ENCODE data around the gene SLC37A4.
"Not testable (repeated sequence)": the region's sequence is repeated elsewhere in the genome, so short reads cannot be mapped to it uniquely, and the experiment has no call there.

Gene SLC37A4

DNA sequence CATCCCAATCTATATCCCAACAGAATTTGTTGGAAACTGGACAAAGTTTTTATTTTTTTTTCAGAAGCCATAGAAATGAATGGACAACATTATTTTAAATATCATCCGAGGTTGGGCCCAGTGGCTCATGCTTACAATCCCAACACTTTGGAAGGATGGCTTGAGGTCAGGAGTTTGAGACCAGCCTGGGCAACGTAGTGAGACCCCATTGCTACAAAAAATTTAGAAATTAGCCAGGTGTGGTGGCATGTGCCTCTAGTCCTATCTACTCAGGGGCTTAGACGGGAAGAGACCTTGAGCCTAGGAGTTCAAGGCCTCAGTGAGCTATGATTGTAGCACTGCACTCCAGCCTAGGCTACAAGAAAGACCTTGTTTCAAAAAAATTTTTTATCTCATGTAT lies 4.1 kb upstream of the SLC37A4 start:
- H3K27ac ChIP-seq (ENCODE audit: low read depth, low read length): no peak overlapping the region
- H3K4me2 ChIP-seq (ENCODE audit: low read length): no peak overlapping the region
- no peaks in the 10 kb centered on the region for H4K20me1 ChIP-seq (ENCODE audit: control insufficient read depth, insufficient read depth, low read depth, low read length)
- no peak for TF ChIP-seq EZH2phosphoT487 (IDR thresholded peaks at IDR 0.05; ENCODE audit: borderline replicate concordance, low read length)
- TF ChIP-seq, protein P1, sequence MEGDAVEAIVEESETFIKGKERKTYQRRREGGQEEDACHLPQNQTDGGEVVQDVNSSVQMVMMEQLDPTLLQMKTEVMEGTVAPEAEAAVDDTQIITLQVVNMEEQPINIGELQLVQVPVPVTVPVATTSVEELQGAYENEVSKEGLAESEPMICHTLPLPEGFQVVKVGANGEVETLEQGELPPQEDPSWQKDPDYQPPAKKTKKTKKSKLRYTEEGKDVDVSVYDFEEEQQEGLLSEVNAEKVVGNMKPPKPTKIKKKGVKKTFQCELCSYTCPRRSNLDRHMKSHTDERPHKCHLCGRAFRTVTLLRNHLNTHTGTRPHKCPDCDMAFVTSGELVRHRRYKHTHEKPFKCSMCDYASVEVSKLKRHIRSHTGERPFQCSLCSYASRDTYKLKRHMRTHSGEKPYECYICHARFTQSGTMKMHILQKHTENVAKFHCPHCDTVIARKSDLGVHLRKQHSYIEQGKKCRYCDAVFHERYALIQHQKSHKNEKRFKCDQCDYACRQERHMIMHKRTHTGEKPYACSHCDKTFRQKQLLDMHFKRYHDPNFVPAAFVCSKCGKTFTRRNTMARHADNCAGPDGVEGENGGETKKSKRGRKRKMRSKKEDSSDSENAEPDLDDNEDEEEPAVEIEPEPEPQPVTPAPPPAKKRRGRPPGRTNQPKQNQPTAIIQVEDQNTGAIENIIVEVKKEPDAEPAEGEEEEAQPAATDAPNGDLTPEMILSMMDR (IDR thresholded peaks at IDR 0.05; ENCODE audit: low read depth, low read length, poor library complexity, severe bottlenecking): no peak
- peaks cover 7% of the 10 kb centered on the region; the same call in 1 of the 2 replicates for H3K36me3 ChIP-seq (ENCODE audit: control insufficient read depth, low read length)
- no peaks in the 10 kb centered on the region for H3K27me3 ChIP-seq (ENCODE audit: control insufficient read depth, low read length)
- H3K9me3 ChIP-seq (ENCODE audit: control insufficient read depth, insufficient read depth, low read length): no peaks in the 10 kb centered on the region
- H3K79me2 ChIP-seq (ENCODE audit: control insufficient read depth, low read length): peaks cover 8% of the 10 kb centered on the region
- H3K4me3 ChIP-seq (ENCODE audit: low read length): no peak overlapping the region
- H3F3A ChIP-seq (ENCODE audit: control insufficient read depth, insufficient read depth): no peaks in the 10 kb centered on the region; the same call in 1 of the 2 replicates
- peaks cover 9% of the 10 kb centered on the region for H3K4me1 ChIP-seq (ENCODE audit: control insufficient read depth, low read length)
- no peaks in the 10 kb centered on the region for H3K9me2 ChIP-seq (replicated peaks; ENCODE audit: control insufficient read depth, low read length)

DNA sequence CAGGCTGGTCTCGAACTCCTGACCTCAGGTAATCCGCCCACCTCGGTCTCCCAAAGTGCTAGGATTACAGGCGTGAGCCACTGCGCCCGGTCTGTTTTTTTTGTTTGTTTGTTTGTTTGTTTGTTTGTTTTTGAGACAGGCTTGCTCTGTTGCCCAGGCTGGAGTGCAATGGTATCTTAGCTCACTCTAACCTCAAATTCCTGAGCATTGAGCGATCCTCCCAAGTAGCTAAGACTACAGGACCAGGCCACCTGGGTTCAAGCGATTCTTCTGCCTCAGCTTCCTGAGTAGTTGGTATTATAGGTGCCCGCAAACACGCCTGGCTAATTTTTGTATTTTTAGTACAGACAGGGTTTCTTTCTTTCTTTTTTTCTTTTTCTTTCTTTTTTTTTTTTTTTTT lies 2.7 kb upstream of the SLC37A4 start:
- not testable (repeated sequence) for H3K4me3 ChIP-seq (ENCODE audit: low read length); H4K20me1 ChIP-seq (ENCODE audit: control insufficient read depth, insufficient read depth, low read depth, low read length); H3K27ac ChIP-seq (ENCODE audit: low read depth, low read length); H3K9me3 ChIP-seq (ENCODE audit: control insufficient read depth, insufficient read depth, low read length); H3K9me2 ChIP-seq (replicated peaks; ENCODE audit: control insufficient read depth, low read length); H3K4me2 ChIP-seq (ENCODE audit: low read length); H3K27me3 ChIP-seq (ENCODE audit: control insufficient read depth, low read length); H3F3A ChIP-seq (ENCODE audit: control insufficient read depth, insufficient read depth)
- Histone ChIP-seq H3K4me1 (ENCODE audit: control insufficient read depth, low read length) (peaks cover 15% of the 10 kb centered on the region), H3K36me3 (ENCODE audit: control insufficient read depth, low read length) (peaks cover 15% of the 10 kb centered on the region), H3K79me2 (ENCODE audit: control insufficient read depth, low read length) (peaks cover 21% of the 10 kb centered on the region)

DNA sequence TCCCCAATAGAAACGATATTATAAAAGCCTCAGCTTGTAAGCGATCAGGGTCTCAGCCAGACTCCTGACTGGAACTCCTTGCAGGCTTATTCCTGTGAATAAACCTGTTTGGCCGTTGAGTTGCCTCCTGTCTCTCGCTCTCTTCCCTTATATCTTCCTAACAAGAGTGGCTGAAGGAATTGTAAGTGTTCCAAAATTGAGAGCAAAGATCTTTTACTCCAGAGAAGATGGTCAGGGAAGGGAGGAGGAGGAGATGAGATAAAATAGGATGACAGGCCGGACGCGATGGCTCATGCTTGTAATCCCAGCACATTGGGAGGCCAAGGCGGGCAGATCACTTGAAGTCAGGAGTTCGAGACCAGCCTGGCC lies 1.2 kb upstream of the SLC37A4 start:
- Histone ChIP-seq H4K20me1 (ENCODE audit: control insufficient read depth, insufficient read depth, low read depth, low read length) (no peaks in the 10 kb centered on the region), H3K36me3 (ENCODE audit: control insufficient read depth, low read length) (peaks cover 29% of the 10 kb centered on the region), H3K4me2 (ENCODE audit: low read length) (no peak overlapping the region), H3K79me2 (ENCODE audit: control insufficient read depth, low read length) (peaks cover 24% of the 10 kb centered on the region), H3K4me3 (ENCODE audit: low read length) (no peak overlapping the region), H3K27me3 (ENCODE audit: control insufficient read depth, low read length) (no peaks in the 10 kb centered on the region), H3K9me3 (ENCODE audit: control insufficient read depth, insufficient read depth, low read length) (no peaks in the 10 kb centered on the region), H3F3A (ENCODE audit: control insufficient read depth, insufficient read depth) (no peaks in the 10 kb centered on the region; the same call in 1 of the 2 replicates), H3K9me2 (replicated peaks; ENCODE audit: control insufficient read depth, low read length) (no peaks in the 10 kb centered on the region), H3K4me1 (ENCODE audit: control insufficient read depth, low read length) (peaks cover 18% of the 10 kb centered on the region), H3K27ac (ENCODE audit: low read depth, low read length) (no peak overlapping the region)
- TF ChIP-seq, protein P1 (IDR thresholded peaks at IDR 0.05; ENCODE audit: low read depth, low read length, poor library complexity, severe bottlenecking): no peak
- no peak for TF ChIP-seq EZH2phosphoT487 (IDR thresholded peaks at IDR 0.05; ENCODE audit: borderline replicate concordance, low read length)

DNA sequence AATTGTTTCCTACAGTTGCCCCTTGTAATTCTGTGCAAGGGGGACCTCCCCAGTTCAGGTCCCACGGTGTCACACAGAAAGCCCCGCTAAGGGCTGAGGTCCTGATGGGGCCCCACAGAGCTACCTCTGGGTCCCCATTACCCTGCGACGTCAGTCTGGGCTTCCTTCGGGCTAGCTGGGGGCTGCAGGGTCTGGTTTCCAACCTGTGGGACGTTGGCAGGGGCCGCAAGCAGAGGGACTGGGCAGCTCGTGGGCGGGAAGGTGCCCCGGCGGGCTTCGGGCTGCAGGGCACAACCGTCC lies 698 bp downstream of the SLC37A4 start:
- peaks cover 48% of the 10 kb centered on the region for H3K36me3 ChIP-seq (ENCODE audit: control insufficient read depth, low read length)
- no peaks in the 10 kb centered on the region; the same call in 1 of the 2 replicates for H3F3A ChIP-seq (ENCODE audit: control insufficient read depth, insufficient read depth)
- TF ChIP-seq, protein P1 (IDR thresholded peaks at IDR 0.05; ENCODE audit: low read depth, low read length, poor library complexity, severe bottlenecking): no peak
- TF ChIP-seq EZH2phosphoT487 (IDR thresholded peaks at IDR 0.05; ENCODE audit: borderline replicate concordance, low read length): no peak
- H4K20me1 ChIP-seq (ENCODE audit: control insufficient read depth, insufficient read depth, low read depth, low read length): no peaks in the 10 kb centered on the region
- H3K4me1 ChIP-seq (ENCODE audit: control insufficient read depth, low read length): peaks cover 18% of the 10 kb centered on the region
- no peaks in the 10 kb centered on the region for H3K27me3 ChIP-seq (ENCODE audit: control insufficient read depth, low read length)
- no peaks in the 10 kb centered on the region for H3K9me3 ChIP-seq (ENCODE audit: control insufficient read depth, insufficient read depth, low read length)
- H3K4me3 ChIP-seq (ENCODE audit: low read length): peak overlapping the region; percentile 97
- peak overlapping the region; percentile 64 for H3K4me2 ChIP-seq (ENCODE audit: low read length)
- H3K27ac ChIP-seq (ENCODE audit: low read depth, low read length): peak overlapping the region; percentile 48; the same call in 1 of the 2 replicates
- peaks cover 24% of the 10 kb centered on the region for H3K79me2 ChIP-seq (ENCODE audit: control insufficient read depth, low read length)
- no peaks in the 10 kb centered on the region for H3K9me2 ChIP-seq (replicated peaks; ENCODE audit: control insufficient read depth, low read length)

Measured in DOHH2 (cell line).